ENCODE data around the gene TMEM209. TPM values are rescaled to one million over a fixed set of nuclear protein-coding genes. Genes with fewer than 3 reads are reported as not detected.
"Not testable (repeated sequence)": the region's sequence is repeated elsewhere in the genome, so short reads cannot be mapped to it uniquely, and the experiment has no call there.

The TMEM209 gene
- total RNA-seq = 10 to 100 TPM in 2 of 4 donors, 1 to 10 TPM in 2; 9.6 to 17.3 (median 12.5) TPM

DNA sequence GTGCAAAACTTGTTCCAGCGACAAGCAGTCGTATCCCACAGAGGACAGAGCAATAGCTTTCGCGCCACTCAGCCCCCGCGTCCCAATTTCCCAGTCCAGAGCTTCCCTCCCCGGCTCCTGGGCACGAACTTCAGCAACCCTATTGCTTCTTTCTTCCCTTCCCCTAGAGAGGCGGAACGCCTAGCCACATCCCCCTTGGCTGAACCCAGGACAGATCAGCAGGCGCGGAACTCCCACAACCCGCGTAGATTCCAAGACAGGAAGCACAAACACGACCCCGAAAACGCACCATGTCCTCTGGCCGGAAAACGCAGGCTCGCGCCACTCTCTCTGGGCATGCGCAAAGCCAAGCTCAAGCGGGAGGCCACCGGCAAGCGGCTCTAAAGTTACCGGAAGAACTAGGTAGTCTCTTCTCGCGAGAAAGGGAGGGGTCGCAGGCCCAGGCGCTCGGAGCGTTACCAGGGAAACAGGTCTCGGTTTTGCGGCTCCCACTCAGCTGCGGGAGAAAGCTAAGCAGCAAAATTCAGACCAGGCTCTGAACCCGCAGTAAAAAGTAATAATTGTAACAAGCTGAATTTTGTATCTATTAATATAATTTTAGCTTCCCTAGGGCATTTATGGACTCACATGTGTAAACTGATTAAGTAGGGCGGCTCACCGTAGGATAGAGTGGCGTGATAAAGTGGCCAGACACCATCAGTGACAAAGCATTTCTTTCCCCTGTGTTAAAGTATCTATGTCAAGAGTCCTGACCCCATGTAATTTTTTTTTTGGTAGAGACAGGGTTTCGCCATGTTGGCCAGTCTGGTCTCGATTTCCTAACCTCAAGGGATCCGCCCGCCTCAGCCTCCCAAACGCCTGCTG is at the start of gene TMEM209:
Gene TMEM209, minus strand, starts transcription at position 323 of the 864 bp plus-strand sequence. Its CDS starts 31 bp downstream, at position 292.
- WGBS, 2 donors = 9 to 10% methylated on average over 43 to 44 of the region's 44 CpGs

DNA sequence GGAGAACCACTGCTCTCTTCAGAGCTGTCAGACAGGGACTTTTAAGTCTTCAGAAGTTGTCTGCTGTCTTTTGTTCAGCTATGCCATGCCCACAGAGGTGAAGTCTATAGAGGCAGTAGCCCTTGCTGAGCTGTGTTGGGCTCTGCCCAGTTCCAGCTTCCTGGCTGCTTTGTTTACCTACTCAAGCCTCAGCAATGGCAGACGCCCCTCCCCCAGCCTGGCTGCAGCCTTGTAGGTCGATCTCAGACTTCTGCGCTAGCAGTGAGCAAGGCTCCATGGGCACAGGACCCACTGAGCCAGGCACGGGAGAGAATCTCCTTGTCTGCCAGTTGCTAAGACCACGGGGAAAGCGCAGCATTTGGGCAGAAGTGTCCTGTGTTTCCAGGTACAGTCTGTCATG is 49.3 kb upstream of the TMEM209 start:
- WGBS, 2 donors = 87 to 94% methylated on average over 6 of the region's 6 CpGs
- H3K27me3 ChIP-seq = no peaks in the 10 kb centered on the region
- H3K4me1 ChIP-seq = no peaks in the 10 kb centered on the region
- no peaks in the 10 kb centered on the region for H3K36me3 ChIP-seq
- no peak overlapping the region for H3K4me3 ChIP-seq
- H3K27ac ChIP-seq = no peak overlapping the region
- TF ChIP-seq, protein P1, sequence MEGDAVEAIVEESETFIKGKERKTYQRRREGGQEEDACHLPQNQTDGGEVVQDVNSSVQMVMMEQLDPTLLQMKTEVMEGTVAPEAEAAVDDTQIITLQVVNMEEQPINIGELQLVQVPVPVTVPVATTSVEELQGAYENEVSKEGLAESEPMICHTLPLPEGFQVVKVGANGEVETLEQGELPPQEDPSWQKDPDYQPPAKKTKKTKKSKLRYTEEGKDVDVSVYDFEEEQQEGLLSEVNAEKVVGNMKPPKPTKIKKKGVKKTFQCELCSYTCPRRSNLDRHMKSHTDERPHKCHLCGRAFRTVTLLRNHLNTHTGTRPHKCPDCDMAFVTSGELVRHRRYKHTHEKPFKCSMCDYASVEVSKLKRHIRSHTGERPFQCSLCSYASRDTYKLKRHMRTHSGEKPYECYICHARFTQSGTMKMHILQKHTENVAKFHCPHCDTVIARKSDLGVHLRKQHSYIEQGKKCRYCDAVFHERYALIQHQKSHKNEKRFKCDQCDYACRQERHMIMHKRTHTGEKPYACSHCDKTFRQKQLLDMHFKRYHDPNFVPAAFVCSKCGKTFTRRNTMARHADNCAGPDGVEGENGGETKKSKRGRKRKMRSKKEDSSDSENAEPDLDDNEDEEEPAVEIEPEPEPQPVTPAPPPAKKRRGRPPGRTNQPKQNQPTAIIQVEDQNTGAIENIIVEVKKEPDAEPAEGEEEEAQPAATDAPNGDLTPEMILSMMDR (IDR thresholded peaks at IDR 0.05) = no peak
- TF ChIP-seq POLR2A (IDR thresholded peaks at IDR 0.05) = no peak
- TF ChIP-seq EP300 (IDR thresholded peaks at IDR 0.05) = no peak
- peaks cover 0 to 55% (median 9%) of the 10 kb centered on the region in 4 donors for H3K9me3 ChIP-seq
- DNase-seq (ENCODE audit: low spot score in 2 of 2) = no peak

More for the DNA sequence above, at the start of gene TMEM209:
- H3K36me3 ChIP-seq = peaks cover 0 to 30% (median 0%) of the 10 kb centered on the region in 3 donors
- peak within 1 kb of the TSS; percentile 65 to 98 (median 93) for H3K27ac ChIP-seq
- DNase-seq (ENCODE audit: low spot score in 2 of 2) = peak; percentile 88 to 91
- no peaks in the 10 kb centered on the region for H3K27me3 ChIP-seq
- TF ChIP-seq EP300 (IDR thresholded peaks at IDR 0.05) = peak; percentile 42 to 92
- TF ChIP-seq, protein P1 (IDR thresholded peaks at IDR 0.05) = peak in 2 of 5 experiments; percentile 7 to 25
- TF ChIP-seq POLR2A (IDR thresholded peaks at IDR 0.05) = peak; percentile 50 to 64
- peak within 1 kb of the TSS; percentile 55 to 80 (median 70) for H3K4me3 ChIP-seq
- H3K4me1 ChIP-seq = peaks cover 0 to 17% (median 3%) of the 10 kb centered on the region in 4 donors
- H3K9me3 ChIP-seq = no peaks in the 10 kb centered on the region

DNA sequence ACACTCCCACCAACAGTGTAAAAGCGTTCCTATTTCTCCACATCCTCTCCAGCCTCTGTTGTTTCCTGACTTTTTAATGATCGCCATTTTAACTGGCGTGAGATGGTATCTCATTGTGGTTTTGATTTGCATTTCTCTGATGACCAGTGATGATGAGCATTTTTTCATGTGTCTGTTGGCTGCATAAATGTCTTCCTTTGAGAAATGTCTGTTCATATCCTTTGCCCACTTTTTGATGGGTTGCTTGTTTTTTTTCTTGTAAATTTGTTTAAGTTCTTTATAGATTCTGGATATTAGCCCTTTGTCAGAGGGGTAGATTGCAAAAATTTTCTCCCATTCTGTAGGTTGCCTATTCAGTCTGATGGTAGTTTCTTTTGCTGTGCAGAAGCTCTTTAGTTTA is 44.4 kb upstream of the TMEM209 start:
- H3K36me3 ChIP-seq, H3K27ac ChIP-seq: not testable (repeated sequence)

DNA sequence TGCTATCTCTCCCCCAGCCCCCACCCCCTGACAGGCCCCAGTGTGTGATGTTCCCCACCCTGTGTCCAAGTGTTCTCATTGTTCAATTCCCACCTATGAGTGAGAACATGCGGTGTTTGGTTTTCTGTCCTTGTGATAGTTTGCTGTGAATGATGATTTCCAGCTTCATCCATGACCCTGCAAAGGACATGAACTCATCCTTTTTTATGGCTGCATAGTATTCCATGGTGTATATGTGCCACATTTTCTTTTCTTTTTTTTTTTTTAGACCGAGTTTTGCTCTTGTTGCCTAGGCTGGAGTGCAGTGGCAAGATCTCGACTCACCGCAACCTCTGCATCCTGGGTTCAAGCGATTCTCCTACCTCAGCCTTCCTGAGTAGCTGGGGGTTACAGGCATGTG is 43.6 kb upstream of the TMEM209 start:
- H3K27me3 ChIP-seq; H3K36me3 ChIP-seq; DNase-seq (ENCODE audit: low spot score in 2 of 2); H3K4me3 ChIP-seq; H3K27ac ChIP-seq; H3K4me1 ChIP-seq: not testable (repeated sequence)
- peaks cover 0 to 16% (median 0%) of the 10 kb centered on the region in 4 donors for H3K9me3 ChIP-seq
- WGBS, 2 donors = 91 to 99% methylated on average over 5 of the region's 5 CpGs

More for the DNA sequence above, 44.4 kb upstream of the TMEM209 start:
- not testable (repeated sequence) for H3K4me1 ChIP-seq; H3K4me3 ChIP-seq; DNase-seq (ENCODE audit: low spot score in 2 of 2); H3K27me3 ChIP-seq
- peaks cover 0 to 21% (median 0%) of the 10 kb centered on the region in 4 donors for H3K9me3 ChIP-seq
- WGBS, 2 donors = 93 to 98% methylated on average over 3 of the region's 3 CpGs

DNA sequence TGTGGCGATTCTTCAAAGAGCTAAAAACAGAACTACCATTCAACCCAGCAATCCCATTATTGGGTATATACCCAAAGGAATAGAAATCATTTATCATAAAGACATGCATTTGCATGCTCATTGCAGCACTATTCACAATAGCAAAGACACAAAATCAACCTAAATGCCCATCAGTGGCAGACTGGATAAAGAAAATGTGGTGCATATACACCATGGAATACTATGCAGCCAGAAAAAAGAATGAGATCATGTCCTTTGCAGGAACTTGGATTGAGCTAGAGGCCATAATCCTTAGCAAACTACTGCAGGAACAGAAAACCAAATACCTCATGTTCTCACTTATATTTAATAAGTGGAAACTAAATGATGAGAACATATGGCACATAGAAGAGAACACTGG is 41.3 kb upstream of the TMEM209 start:
- not testable (repeated sequence) for H3K4me3 ChIP-seq; H3K27me3 ChIP-seq; DNase-seq (ENCODE audit: low spot score in 2 of 2); H3K27ac ChIP-seq; H3K9me3 ChIP-seq; H3K4me1 ChIP-seq; H3K36me3 ChIP-seq
- 93 to 96% methylated on average over 1 of the region's 1 CpG for WGBS, 2 donors

DNA sequence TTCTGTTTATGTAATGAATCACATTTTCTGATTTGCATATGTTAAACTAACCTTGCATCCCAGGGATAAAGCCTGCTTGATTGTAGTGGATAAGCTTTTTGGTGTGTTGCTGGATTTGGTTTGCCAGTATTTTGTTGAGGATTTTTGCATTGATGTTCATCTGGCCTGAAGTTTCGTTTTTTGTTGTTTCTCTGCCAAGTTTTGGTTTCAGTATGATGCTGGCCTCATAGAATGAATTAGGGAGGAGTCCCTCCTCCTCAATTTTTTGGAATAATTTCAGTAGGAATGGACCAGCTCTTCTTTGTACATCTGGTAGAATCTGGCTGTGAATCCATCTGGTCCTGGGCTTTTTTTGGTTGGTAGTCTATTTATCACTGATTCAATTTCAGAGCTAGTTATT is 38.3 kb upstream of the TMEM209 start:
- WGBS, 2 donors = 0 to 5% methylated on average over 1 of the region's 1 CpG
- not testable (repeated sequence) for H3K36me3 ChIP-seq; H3K4me3 ChIP-seq; H3K4me1 ChIP-seq; DNase-seq (ENCODE audit: low spot score in 2 of 2); H3K27me3 ChIP-seq; H3K9me3 ChIP-seq; H3K27ac ChIP-seq

DNA sequence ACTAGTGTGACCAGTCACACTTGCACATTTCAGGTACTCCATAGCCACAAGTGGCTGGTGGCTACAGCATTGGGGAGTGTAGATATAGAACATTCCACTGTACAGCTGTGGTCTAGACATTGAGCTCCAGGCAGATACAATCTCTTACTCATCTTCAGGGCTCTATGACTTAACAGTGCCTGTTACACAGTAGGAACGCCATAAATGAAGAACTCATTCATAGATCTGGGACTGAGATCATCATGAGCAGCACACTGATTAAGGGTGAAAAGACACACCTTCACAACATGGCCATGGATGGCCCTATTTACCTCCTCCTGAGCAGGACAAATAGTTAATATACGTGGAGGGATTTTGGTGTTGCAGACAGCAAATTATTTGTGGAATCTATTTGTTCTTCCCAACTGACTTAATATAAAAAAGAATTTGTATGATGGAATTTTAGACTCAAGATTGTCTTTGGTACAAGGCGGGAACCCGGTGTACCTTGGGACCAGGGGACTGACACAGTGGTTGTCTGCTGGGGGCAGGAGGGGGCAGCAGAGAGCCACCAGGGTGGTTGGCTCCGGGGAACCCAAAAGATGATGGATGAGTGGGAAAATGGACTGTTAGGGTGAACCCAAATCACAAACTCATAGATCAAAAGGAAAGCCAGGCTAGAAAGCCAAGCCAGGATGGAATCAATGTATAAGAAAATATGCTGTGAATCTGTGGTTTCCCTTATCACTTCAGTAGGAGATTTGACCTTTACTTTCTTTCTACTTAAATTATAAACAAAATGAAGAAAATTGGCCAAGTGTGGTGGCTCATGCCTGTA is 37.2 kb upstream of the TMEM209 start:
- H3K36me3 ChIP-seq = no peaks in the 10 kb centered on the region
- DNase-seq (ENCODE audit: low spot score in 2 of 2) = peak; percentile 19 to 41
- H3K27me3 ChIP-seq = no peaks in the 10 kb centered on the region
- H3K27ac ChIP-seq = no peak overlapping the region
- peaks cover 0 to 5% (median 0%) of the 10 kb centered on the region in 4 donors for H3K9me3 ChIP-seq
- WGBS, 2 donors = 30 to 41% methylated on average over 5 of the region's 5 CpGs
- TF ChIP-seq EP300 (IDR thresholded peaks at IDR 0.05) = no peak
- TF ChIP-seq, protein P1 (IDR thresholded peaks at IDR 0.05) = peak; percentile 57 to 71 (median 63)
- H3K4me3 ChIP-seq = no peak overlapping the region
- peaks cover 0 to 10% (median 0%) of the 10 kb centered on the region in 4 donors for H3K4me1 ChIP-seq
